ENCODE data around the gene FAT2. TPM values are rescaled to one million over a fixed set of nuclear protein-coding genes. Genes with fewer than 3 reads are reported as not detected.

Gene FAT2
- total and polyA plus RNA-seq, 2 experiments from 2014 or later = 0.06 to 0.59 TPM

GRCh38 chr5:151570058-151570457 lies 21.1 kb downstream of the FAT2 start:
- peak overlapping the region; percentile 58; the same call in 1 of the 2 replicates for H3K4me2 ChIP-seq
- Mint-ChIP-seq H3K4me3 (no peak overlapping the region), H3K9me3 (no peaks in the 10 kb centered on the region)

More at GRCh38 chr5:151570058-151570457, 21.1 kb downstream of the FAT2 start:
- Mint-ChIP-seq H3K27me3 (ENCODE audit: insufficient read depth, low read depth, poor library complexity) (no peaks in the 10 kb centered on the region), H3K4me1 (peaks cover 14% of the 10 kb centered on the region), H3K27ac (no peak overlapping the region), H3K36me3 (ENCODE audit: low read depth) (0 out of 3 replicates have a peak, but pooled peaks cover 6% of the 10 kb centered on the region)
- Histone ChIP-seq H3K36me3 (ENCODE audit: insufficient read depth) (no peaks in the 10 kb centered on the region), H3K4me1 (ENCODE audit: insufficient read depth) (peaks cover 9% of the 10 kb centered on the region; the same call in 1 of the 2 replicates), H3K27ac (ENCODE audit: low read depth) (no peak overlapping the region), H3K79me2 (replicated peaks; ENCODE audit: insufficient read depth) (no peaks in the 10 kb centered on the region), H3F3A (replicated peaks; ENCODE audit: low read depth) (no peaks in the 10 kb centered on the region), H3K9me2 (ENCODE audit: insufficient read depth) (peaks cover 8% of the 10 kb centered on the region), H4K20me1 (replicated peaks; ENCODE audit: insufficient read depth) (no peaks in the 10 kb centered on the region), H2AFZ (no peak overlapping the region), H3K4me3 (no peak overlapping the region; the same call in 1 of the 2 replicates), H3K27me3 (ENCODE audit: insufficient read depth) (peaks cover 9% of the 10 kb centered on the region; the same call in 1 of the 2 replicates)
- TF ChIP-seq ZNF331 (CRISPR knock-in tag; IDR thresholded peaks at IDR 0.05; ENCODE audit: low read depth) = no peak
- no peak for TF ChIP-seq EZH2phosphoT487 (IDR thresholded peaks at IDR 0.05; ENCODE audit: unreplicated experiment)
- no peak for TF ChIP-seq POLR2AphosphoS5 (IDR thresholded peaks at IDR 0.05; ENCODE audit: low read depth)
- no peak for TF ChIP-seq ETS1 (IDR thresholded peaks at IDR 0.05)
- TF ChIP-seq JUNB (IDR thresholded peaks at IDR 0.05; ENCODE audit: unreplicated experiment) = no peak
- TF ChIP-seq ZNF114 (CRISPR knock-in tag; IDR thresholded peaks at IDR 0.05) = no peak
- no peak for TF ChIP-seq ZNF462 (CRISPR knock-in tag; IDR thresholded peaks at IDR 0.05)
- no peak for TF ChIP-seq EZH2 (IDR thresholded peaks at IDR 0.05; ENCODE audit: low read depth, unreplicated experiment)
- TF ChIP-seq NANOG (IDR thresholded peaks at IDR 0.05; ENCODE audit: borderline replicate concordance) = no peak
- no peak for TF ChIP-seq CTCF (conservative IDR thresholded peaks at IDR 0.05; ENCODE audit: low read depth in 2 of 2)
- TF ChIP-seq STAT1 (IDR thresholded peaks at IDR 0.05; ENCODE audit: unreplicated experiment) = no peak
- TF ChIP-seq CREB1 (CRISPR knock-in tag; IDR thresholded peaks at IDR 0.05; ENCODE audit: low read depth) = no peak
- no peak for TF ChIP-seq REST (IDR thresholded peaks at IDR 0.05; ENCODE audit: unreplicated experiment)
- DNase-seq (ENCODE audit: low spot score) (no peak), ATAC-seq (peak; percentile 27; the same call in 1 of the 3 replicates)
